Uterus (tissue), 2 donors: Measurements from ENCODE around the gene GFOD2.

ENCODE experiments used
- POLR2A ChIP-seq, 2 donors: fragments of 450-650 bp; IDR thresholded peaks; one replicate each; pipeline ENCODE4 v1.6.1; 2016; ENCODE audit warnings: antibody characterized with exemption in 2 of 2, mild to moderate bottlenecking in 1 of 2, moderate library complexity in 1 of 2
- TF ChIP-seq, protein P1 (sequence below), 4 experiments: fragments of 200-600 bp in 2 of 4; fragments of 450-650 bp in 2 of 4; sonication (generic) in 2 of 4; IDR thresholded peaks; one replicate each; pipeline ENCODE4 v1.5.1; 2016 to 2019; ENCODE audit warnings: antibody characterized with exemption in 4 of 4, mild to moderate bottlenecking in 2 of 4, moderate library complexity in 1 of 4

DNA sequence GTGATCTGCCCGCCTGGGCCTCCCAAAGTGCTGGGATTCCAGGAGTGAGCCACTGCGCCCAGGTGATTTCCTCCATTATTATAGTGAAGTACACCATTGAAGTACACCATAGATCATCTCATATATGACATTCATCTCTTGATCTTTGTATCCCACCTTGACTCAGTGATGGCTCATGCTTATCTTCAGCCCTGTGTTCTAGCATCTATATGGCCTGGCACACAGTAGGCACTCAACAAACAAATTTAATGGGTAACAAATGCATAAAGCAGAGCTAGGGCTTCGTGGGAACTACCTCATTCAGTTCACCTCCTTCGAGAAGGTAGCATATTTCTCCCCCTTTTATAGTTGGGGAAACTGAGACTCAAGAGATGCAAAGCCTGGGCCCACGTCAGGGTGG lies 53.5 kb downstream of the GFOD2 start:
- TF ChIP-seq, protein P1, sequence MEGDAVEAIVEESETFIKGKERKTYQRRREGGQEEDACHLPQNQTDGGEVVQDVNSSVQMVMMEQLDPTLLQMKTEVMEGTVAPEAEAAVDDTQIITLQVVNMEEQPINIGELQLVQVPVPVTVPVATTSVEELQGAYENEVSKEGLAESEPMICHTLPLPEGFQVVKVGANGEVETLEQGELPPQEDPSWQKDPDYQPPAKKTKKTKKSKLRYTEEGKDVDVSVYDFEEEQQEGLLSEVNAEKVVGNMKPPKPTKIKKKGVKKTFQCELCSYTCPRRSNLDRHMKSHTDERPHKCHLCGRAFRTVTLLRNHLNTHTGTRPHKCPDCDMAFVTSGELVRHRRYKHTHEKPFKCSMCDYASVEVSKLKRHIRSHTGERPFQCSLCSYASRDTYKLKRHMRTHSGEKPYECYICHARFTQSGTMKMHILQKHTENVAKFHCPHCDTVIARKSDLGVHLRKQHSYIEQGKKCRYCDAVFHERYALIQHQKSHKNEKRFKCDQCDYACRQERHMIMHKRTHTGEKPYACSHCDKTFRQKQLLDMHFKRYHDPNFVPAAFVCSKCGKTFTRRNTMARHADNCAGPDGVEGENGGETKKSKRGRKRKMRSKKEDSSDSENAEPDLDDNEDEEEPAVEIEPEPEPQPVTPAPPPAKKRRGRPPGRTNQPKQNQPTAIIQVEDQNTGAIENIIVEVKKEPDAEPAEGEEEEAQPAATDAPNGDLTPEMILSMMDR (IDR thresholded peaks at IDR 0.05): no peak
- TF ChIP-seq POLR2A (IDR thresholded peaks at IDR 0.05): no peak
